Kidney capillary endothelial cell (primary cell): ENCODE results near the gene MED31.
"Not testable (repeated sequence)": the region's sequence is repeated elsewhere in the genome, so short reads cannot be mapped to it uniquely, and the experiment has no call there.

Source experiments
- DNase-seq: peaks from one replicate; pipeline ENCODE4 v3.0.0-alpha.2; 2018; ENCODE audit warnings: low spot score

MED31 gene

GRCh38 chr17:6626616-6627015 is 24.8 kb downstream of the MED31 start:
- no peak for DNase-seq

GRCh38 chr17:6623941-6624340 is 27.5 kb downstream of the MED31 start:
- DNase-seq: no peak

- no peak for DNase-seq
Measured at GRCh38 chr17:6611231-6611630, 40.2 kb downstream of the MED31 start.

- DNase-seq: no peak
Measured at GRCh38 chr17:6610011-6610410, 41.4 kb downstream of the MED31 start.

- no peak for DNase-seq
Measured at GRCh38 chr17:6608321-6608720, 43.1 kb downstream of the MED31 start.

GRCh38 chr17:6605142-6605541 is 46.3 kb downstream of the MED31 start:
- DNase-seq: no peak

- DNase-seq: no peak
Measured at GRCh38 chr17:6603744-6604325, 47.6 kb downstream of the MED31 start.

- no peak for DNase-seq
Measured at GRCh38 chr17:6602141-6602540, 49.3 kb downstream of the MED31 start.

- no peak for DNase-seq
Measured at GRCh38 chr17:6599364-6599763, 52.0 kb downstream of the MED31 start.

GRCh38 chr17:6597727-6598126 is 53.7 kb downstream of the MED31 start:
- DNase-seq: no peak

GRCh38 chr17:6596941-6597340 is 54.5 kb downstream of the MED31 start:
- no peak for DNase-seq

- DNase-seq: no peak
Measured at GRCh38 chr17:6596511-6596910, 54.9 kb downstream of the MED31 start.

- DNase-seq: no peak
Measured at GRCh38 chr17:6596081-6596480, 55.3 kb downstream of the MED31 start.

- DNase-seq: not testable (repeated sequence)
Measured at GRCh38 chr17:6593371-6593770, 58.0 kb downstream of the MED31 start.
